SKM-1 treated with dmso at 0.1 percent for 144 hours (cell line): ENCODE measurements around the gene TMEM72.

Experiments used
- DNase-seq: peaks from one replicate; lab custom pipeline; 2025; ENCODE audit not compliant: unreplicated experiment; lab: John Stamatoyannopoulos, UW

TMEM72 gene

DNA sequence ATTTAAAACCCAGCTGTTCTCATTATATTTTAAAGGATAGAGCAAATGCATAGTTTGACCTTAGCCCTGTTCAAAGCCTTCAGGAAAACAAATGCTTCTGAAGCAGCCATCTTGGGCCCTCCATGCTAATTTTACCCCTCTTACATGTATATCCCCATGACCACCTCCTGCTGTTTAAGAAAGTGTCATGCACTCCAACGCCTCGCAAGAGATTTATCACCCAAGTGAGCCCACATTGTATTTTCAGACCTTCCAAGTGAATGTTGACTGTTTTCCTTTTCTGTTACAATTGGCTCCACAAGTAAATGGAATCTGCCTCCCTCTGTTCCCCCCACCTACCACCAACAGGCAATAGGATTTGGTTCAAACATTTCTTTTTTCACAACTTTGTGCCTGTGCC, 5.3 kb downstream of the TMEM72 start:
- DNase-seq: no peak

GRCh38 chr10:44917848-44918247, 6.7 kb downstream of the TMEM72 start:
- DNase-seq: no peak

GRCh38 chr10:44920252-44920651, 9.1 kb downstream of the TMEM72 start:
- DNase-seq: no peak

DNA sequence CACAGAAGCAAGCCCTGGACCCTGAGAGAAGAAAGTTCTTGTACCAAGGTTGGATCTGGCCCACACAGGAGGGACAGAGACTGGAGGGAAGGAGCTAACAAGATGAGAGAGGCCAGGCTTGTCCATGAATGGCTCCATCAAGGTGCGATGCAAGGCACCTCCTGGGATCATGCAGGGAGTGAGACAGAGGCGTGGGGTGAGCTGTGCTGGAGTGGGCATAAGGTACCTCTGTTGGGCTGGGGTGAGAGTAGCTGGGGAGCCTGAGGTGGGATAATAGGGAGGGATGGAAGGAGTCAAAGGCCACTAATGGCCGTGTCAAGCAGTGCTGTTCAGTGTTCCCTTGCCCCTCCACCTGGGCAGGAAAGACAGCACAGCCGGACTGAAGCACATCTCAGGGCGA, 9.9 kb downstream of the TMEM72 start:
- DNase-seq: no peak

- DNase-seq: no peak
Observed at GRCh38 chr10:44921506-44921905, 10.4 kb downstream of the TMEM72 start.

DNA sequence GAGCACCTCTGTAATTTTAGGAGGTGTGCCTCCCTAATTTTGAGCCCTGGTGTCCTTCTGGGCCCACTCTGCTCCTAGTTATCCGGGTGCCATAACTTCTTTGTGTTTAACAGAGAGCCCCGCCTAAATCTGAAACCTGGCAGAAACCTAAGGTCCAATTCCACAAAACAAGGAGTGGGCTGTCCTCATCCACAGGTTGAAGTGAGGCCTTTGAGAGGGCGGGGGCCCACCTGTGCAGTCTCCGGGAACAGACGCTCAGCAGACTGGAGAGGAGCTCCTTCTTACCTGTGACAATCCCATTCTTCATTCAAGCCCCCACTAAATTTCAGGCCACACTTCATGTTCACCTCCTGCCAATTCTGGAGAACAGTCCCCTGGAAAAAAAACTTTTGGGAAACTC, 10.9 kb downstream of the TMEM72 start:
- no peak for DNase-seq

- no peak for DNase-seq
Observed at GRCh38 chr10:44922796-44923545, 11.8 kb downstream of the TMEM72 start.

DNA sequence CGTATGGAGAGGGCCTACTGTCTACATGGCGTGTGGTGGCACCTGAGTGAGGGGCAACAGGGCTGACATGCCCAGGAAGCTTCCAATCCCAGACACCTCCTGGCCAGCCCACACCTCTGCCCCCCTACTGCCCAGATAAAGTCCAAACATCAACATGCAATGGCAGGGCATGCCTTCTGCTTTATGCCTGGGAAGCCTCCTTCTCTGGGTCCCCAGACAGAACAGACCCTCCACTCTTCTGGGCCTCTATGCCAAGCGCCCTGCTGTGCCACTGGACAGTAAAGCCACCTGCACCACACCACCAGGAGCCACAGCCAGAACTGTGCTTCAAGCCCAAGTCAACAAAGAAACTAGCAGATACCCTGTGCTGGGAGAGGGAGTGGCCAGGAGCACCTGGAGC, 12.5 kb downstream of the TMEM72 start:
- no peak for DNase-seq

- no peak for DNase-seq
Observed at GRCh38 chr10:44924261-44925040, 13.3 kb downstream of the TMEM72 start.

- DNase-seq: no peak
Observed at GRCh38 chr10:44925224-44925623, 14.1 kb downstream of the TMEM72 start.

DNA sequence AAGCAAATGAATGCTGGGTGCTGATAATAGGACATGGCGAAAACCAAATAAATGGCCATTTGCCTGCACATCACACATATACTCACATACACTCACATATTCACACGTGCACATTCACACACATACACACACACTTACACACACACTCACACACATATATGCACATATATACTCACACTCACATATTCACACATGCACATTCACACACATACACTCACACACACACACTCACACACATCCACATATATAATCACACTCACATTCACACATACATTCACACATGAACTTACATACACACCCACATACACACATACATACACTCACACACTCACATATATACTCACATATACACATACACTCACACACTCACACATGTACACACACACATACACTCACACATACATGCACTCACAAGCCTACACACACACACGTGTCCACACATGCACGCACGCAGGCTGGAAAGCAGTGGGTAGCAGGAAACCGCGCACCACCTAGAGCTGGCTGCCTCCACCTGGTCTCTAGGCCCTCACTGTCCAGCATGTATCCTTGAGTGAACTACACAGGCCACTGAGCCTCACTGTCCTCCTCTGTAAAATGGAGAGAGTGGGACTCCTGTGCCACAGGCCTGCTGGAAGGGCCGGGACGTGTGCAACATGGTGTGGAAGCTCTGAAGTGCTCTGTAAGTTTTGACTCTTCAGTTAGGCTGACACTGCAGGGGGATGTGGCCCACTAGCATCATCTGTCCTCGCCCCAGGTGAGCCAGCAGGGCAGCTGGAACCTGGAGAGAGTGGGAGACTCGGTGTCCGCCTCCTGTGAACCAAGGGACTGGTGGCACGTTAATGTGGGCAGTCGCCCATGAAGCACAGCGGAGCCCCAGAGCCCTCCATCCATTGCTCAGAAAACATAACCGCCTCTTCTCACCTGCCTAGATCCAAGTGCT, 14.9 kb downstream of the TMEM72 start:
- no peak for DNase-seq

GRCh38 chr10:44926751-44927351, 15.7 kb downstream of the TMEM72 start:
- no peak for DNase-seq

DNA sequence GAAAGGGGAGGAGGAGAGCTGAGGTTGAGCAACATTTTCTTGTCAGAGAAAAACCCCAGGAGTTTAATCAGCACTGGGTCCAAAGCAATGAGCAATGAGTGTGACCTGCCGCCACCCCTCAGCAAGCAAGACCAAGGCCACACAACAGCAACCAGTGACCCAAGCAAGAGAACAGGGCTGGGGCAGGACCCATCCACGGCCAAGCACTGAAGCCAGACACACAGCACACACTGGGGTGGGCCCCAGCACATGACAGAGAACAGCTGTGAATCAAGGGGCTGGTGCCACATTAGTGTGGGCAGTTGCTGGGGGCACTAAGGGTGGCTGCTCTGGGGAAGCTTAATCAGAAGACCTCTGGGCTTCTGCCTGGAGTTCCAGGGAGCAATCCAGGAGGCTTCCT, 16.2 kb downstream of the TMEM72 start:
- peak; percentile 24 for DNase-seq

DNA sequence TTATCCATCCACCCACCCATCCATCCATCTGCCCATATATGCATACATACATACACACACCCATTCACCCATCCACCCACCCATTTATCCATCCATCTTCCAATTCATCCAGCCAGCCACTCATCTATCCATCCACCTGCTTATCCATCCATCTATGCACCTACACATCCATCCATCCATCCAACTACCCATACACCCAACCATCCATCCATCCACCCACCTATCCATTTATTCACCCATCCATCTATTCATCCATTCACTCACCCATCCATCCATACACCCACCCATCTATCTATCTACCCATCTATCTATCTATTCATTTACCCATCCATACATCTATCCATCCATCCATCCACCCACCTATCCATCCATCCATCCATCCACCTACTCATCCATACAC, 17.3 kb downstream of the TMEM72 start:
- no peak for DNase-seq

DNA sequence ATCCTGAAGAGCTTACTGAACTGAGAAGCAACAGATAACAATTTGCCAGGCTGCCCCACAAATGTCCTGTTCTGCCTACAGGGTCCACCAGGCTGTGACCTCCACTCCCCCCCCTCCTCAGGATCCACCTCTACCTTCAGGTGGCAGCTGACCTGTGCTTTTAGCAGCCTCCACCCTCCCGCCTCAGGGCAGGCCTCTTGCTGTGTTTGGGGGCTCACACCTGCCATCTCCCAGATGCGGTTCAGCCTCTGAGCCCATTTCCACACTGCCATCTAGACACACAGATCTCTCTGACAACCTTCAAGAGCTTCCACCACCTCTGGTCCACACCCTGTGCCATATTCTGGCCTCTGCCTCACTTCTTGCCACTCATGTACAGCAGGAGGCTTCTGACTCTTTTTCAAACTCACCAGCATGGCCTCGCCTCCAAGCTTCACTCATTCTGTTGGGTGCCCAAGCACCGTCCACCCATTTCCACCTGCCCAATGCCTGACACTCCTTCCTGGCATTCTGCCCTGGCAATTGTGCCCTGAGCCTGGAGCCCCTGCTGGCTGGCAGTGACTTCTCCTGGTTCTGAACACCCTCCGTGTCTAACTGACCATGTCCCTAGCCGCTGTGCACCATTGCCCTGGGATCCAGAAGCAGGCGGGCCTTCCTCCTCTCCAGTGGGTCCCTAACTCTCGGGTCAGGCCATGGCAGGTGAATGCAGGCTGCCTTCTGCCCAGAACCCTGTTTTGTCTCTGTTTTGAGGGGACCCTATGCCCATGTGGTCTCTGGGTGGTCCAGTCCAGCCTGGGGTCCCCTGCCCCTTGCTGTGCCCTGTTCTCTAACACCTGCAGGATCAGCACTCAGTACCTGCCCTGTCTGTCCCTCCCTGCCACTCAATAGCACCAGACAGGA, 18.5 kb downstream of the TMEM72 start:
- DNase-seq: no peak

DNA sequence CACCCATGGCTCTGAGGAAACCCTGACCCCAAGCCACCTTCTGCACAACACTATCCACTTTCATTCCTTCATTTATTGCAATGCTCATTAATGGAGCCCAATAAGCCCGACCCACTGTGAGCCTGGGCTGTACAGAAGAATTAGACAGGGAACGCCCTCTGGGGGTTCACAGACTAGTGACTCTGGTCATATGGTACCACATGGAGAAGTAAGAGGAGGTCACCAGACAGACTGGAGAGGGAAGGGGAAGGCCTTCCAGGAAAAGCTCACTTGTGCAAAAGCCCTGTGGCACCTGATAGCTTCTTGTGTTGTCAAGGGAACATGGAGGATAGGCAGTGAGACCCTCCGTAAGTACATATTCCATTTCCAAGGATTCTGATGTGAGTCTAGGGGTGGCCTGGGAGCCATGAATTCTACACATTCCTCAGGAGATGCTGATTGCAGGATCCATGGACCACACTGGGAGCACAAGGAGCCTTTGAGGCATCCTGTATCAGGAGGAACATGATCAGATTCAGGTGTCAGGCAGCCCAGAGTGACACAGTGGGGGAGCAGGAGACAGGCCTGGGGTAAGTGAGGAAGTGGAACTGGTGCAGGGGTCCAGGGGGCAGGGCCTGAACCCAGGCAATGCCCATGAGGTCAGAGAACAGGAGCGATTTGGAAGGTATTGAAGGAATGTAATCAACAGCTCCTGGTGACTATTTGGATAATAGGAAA, 19.9 kb downstream of the TMEM72 start:
- no peak for DNase-seq

- DNase-seq: no peak
Observed at GRCh38 chr10:44931621-44932516, 20.7 kb downstream of the TMEM72 start.
